Immature natural killer cell (primary cell): ENCODE results near the gene CPSF7. TPM values are rescaled to one million over a fixed set of nuclear protein-coding genes. Genes with fewer than 3 reads are reported as not detected.
A peak's percentile ranks its signal among the peaks of the same experiment; 100 is the strongest.
"Not testable (repeated sequence)": the region's sequence is repeated elsewhere in the genome, so short reads cannot be mapped to it uniquely, and the experiment has no call there.

Experiments
- DNase-seq, 3 donors: peaks; one replicate each; pipeline ENCODE4 v3.0.0; 2022; ENCODE audit warnings: mixed read lengths in 1 of 3
- H3K27ac Mint-ChIP-seq, 6 donors: one replicate each; pipeline ENCODE4 v1.8.0; 2020; ENCODE audit warnings: mixed read lengths in 6 of 6, mild to moderate bottlenecking in 5 of 6, inconsistent platforms in 4 of 6, moderate library complexity in 3 of 6
- H3K27me3 Mint-ChIP-seq, 3 donors: one replicate each; pipeline ENCODE4 v1.8.0; 2020 to 2021; ENCODE audit warnings: low read depth in 3 of 3, mild to moderate bottlenecking in 3 of 3, mixed read lengths in 3 of 3, moderate library complexity in 3 of 3, inconsistent platforms in 1 of 3
- H3K36me3 Mint-ChIP-seq, 3 donors: one replicate each; pipeline ENCODE4 v1.8.0; 2020; ENCODE audit warnings: mixed read lengths in 3 of 3, inconsistent platforms in 2 of 3, mild to moderate bottlenecking in 2 of 3
- H3K4me1 Mint-ChIP-seq, 2 donors: one replicate each; pipeline ENCODE4 v1.8.0; 2020; ENCODE audit warnings: inconsistent platforms in 2 of 2, mild to moderate bottlenecking in 2 of 2, mixed read lengths in 2 of 2, moderate library complexity in 1 of 2
- H3K4me3 Mint-ChIP-seq, 5 donors: one replicate each; pipeline ENCODE4 v1.8.0; 2020; ENCODE audit warnings: mild to moderate bottlenecking in 5 of 5, mixed read lengths in 5 of 5, inconsistent platforms in 3 of 5, moderate library complexity in 3 of 5
- H3K9me3 Mint-ChIP-seq, 6 donors: one replicate each; pipeline ENCODE4 v1.8.0; 2020; ENCODE audit warnings: mild to moderate bottlenecking in 6 of 6, mixed read lengths in 6 of 6, inconsistent platforms in 4 of 6, moderate library complexity in 3 of 6
- polyA plus RNA-seq, 3 donors: library from polyadenylated mRNA; unstranded; fragments of 300-500 nt; fragmentation: Illumina TruSeq; gene quantifications; one replicate each; pipeline ENCODE4 v1.2.3, GENCODE V29; 2021

The CPSF7 gene
- polyA plus RNA-seq, 3 donors from 2014 or later, result 11.9 to 34.0 (median 14.8) TPM

- DNase-seq, result no peak
- H3K4me1 Mint-ChIP-seq, result peaks cover 0 to 14% of the 10 kb centered on the region in 2 donors
- H3K27me3 Mint-ChIP-seq, result peaks cover 0 to 2% (median 1%) of the 10 kb centered on the region in 3 donors
- no peak overlapping the region for H3K4me3 Mint-ChIP-seq
- no peaks in the 10 kb centered on the region for H3K9me3 Mint-ChIP-seq
- peak overlapping the region in 3 of 6 donors; percentile 34 to 62 (median 36) for H3K27ac Mint-ChIP-seq
- peaks cover 4 to 44% (median 12%) of the 10 kb centered on the region in 3 donors for H3K36me3 Mint-ChIP-seq
These were observed 28.6 kb downstream of the CPSF7 start for GRCh38 chr11:61401173-61401572.

DNA sequence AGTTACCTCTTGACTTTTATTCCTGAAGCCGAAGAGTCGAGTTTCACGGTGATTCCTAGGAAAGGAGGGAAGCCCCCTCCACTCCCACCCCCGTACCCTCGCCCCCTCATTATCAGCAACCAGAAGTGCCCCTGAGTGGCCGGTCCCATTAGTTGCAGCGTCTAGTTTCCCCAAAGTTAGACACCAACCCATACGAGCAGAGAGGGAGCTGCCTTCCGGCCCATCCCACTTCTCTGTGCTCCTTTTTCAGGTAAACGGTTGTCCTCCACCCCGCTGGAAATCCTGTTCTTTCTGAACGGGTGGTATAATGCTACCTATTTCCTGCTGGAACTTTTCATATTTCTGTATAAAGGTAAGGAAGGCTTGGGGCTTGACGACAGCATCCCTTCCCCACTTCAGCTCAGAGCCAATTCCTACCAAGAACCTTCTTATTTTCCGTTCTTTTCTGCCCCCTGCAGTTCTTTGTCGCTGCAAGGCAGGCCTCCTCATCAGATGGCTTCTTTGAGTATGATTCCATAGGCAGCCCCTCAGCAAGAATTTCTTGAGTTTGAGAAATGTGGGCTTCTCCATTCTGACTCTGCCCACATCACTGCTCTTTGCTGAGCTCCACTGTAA is 36.7 kb downstream of the CPSF7 start:
- Mint-ChIP-seq H3K36me3 (peaks cover 0 to 7% (median 6%) of the 10 kb centered on the region in 3 donors), H3K4me3 (peak overlapping the region; percentile 91 to 97 (median 94)), H3K27me3 (peaks cover 0 to 9% (median 1%) of the 10 kb centered on the region in 3 donors), H3K4me1 (peaks cover 25 to 28% of the 10 kb centered on the region in 2 donors), H3K27ac (peak overlapping the region; percentile 90 to 98 (median 97)), H3K9me3 (no peaks in the 10 kb centered on the region)
- DNase-seq, result peak in 1 of 3 donors; percentile 14

- peak overlapping the region in 3 of 5 donors; percentile 5 to 32 (median 24) for H3K4me3 Mint-ChIP-seq
- DNase-seq, result no peak
- peaks cover 28 to 35% of the 10 kb centered on the region in 2 donors for H3K4me1 Mint-ChIP-seq
- no peaks in the 10 kb centered on the region for H3K9me3 Mint-ChIP-seq
- H3K27ac Mint-ChIP-seq, result peak overlapping the region in 1 of 6 donors; percentile 5
- H3K27me3 Mint-ChIP-seq, result peaks cover 0 to 9% (median 1%) of the 10 kb centered on the region in 3 donors
- H3K36me3 Mint-ChIP-seq, result no peaks in the 10 kb centered on the region
These were observed 39.6 kb downstream of the CPSF7 start for GRCh38 chr11:61390161-61390560.

DNA sequence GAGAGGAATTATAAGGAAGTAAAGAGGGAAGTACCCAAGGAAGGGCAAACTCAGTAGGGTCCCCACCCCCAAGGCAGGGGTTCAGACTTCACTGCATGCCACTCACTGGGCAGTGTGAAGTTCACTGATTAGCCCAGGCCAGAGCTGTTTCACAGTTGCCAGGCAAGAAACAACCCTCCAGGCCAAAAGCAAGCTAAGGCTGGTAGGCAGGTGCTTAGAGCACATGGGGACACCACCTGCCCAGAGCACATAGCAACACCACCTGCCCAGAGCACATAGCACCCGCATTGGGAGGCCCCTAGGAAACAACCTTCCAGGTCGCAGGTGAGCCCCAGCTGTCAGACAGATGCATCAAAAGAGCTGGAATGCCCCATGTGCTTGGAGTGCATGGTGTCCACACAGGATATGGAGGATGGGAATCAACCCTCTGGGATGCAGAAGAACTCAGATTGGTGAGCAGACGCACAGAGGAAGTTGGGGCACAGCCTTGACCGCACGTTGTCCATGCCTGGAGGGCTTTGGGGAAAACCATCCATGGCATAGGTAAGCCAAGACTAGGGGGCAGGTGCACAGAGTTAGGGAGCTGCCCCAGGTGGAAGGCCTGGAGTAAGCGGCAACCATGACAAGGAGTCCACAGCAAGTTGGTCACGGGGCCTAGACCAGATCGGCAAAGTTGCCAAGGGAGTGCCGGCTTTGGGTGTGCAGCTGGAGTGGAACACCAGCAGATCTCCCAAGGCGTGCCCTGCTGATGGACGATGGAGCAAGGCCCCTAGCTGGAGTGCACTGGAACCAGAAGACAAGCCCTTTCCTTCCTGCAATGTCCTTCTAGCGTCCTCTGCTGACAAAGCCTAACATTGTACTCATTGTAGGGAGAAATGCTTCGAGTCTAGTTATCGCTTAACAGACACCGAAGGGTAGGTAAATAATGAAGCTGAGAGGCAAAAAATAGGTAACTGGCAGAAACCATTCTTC is 45.2 kb downstream of the CPSF7 start:
- Mint-ChIP-seq H3K36me3 (no peaks in the 10 kb centered on the region), H3K4me1 (peaks cover 3 to 7% of the 10 kb centered on the region in 2 donors), H3K27ac (no peak overlapping the region), H3K9me3 (no peaks in the 10 kb centered on the region), H3K27me3 (no peaks in the 10 kb centered on the region), H3K4me3 (no peak overlapping the region)
- no peak for DNase-seq

DNA sequence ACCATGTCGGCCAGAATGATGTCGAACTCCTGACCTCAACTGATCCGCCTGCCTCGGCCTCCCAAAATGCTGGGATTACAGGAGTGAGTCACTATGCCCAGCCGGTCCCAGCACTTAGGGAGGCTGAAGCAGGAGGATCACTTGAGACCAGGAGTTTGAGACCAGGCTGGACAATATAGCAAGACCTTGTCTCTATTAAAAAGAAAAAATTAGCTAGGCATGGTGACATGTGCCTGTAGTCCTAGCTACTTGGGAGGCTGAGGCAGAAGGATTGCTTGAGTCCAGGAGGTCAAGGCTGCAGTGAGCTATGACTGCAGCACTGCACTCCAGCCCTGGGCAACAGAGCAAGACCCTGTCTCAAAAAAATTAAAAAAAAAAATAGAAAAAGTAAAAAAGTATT is 45.9 kb downstream of the CPSF7 start:
- H3K4me1 Mint-ChIP-seq, H3K9me3 Mint-ChIP-seq, H3K4me3 Mint-ChIP-seq, DNase-seq, H3K27me3 Mint-ChIP-seq, H3K27ac Mint-ChIP-seq, H3K36me3 Mint-ChIP-seq: not testable (repeated sequence)

- DNase-seq, result no peak
- no peaks in the 10 kb centered on the region for H3K27me3 Mint-ChIP-seq
- peaks cover 3 to 7% of the 10 kb centered on the region in 2 donors for H3K4me1 Mint-ChIP-seq
- H3K36me3 Mint-ChIP-seq, result peaks cover 0 to 8% (median 7%) of the 10 kb centered on the region in 3 donors
- H3K4me3 Mint-ChIP-seq, result no peak overlapping the region
- H3K9me3 Mint-ChIP-seq, result no peaks in the 10 kb centered on the region
- no peak overlapping the region for H3K27ac Mint-ChIP-seq
These were observed 48.9 kb downstream of the CPSF7 start for GRCh38 chr11:61380884-61381283.

GRCh38 chr11:61378713-61379313 is 51.0 kb downstream of the CPSF7 start:
- Mint-ChIP-seq H3K4me3 (no peak overlapping the region), H3K27ac (no peak overlapping the region), H3K9me3 (no peaks in the 10 kb centered on the region), H3K27me3 (no peaks in the 10 kb centered on the region), H3K4me1 (no peaks in the 10 kb centered on the region), H3K36me3 (peaks cover 0 to 8% (median 7%) of the 10 kb centered on the region in 3 donors)
- DNase-seq, result no peak

GRCh38 chr11:61377461-61378160 is 52.2 kb downstream of the CPSF7 start:
- no peak for DNase-seq
- H3K9me3 Mint-ChIP-seq, result no peaks in the 10 kb centered on the region
- H3K36me3 Mint-ChIP-seq, result peaks cover 0 to 8% (median 7%) of the 10 kb centered on the region in 3 donors
- H3K4me1 Mint-ChIP-seq, result no peaks in the 10 kb centered on the region
- no peak overlapping the region for H3K4me3 Mint-ChIP-seq
- H3K27me3 Mint-ChIP-seq, result no peaks in the 10 kb centered on the region
- H3K27ac Mint-ChIP-seq, result no peak overlapping the region

DNA sequence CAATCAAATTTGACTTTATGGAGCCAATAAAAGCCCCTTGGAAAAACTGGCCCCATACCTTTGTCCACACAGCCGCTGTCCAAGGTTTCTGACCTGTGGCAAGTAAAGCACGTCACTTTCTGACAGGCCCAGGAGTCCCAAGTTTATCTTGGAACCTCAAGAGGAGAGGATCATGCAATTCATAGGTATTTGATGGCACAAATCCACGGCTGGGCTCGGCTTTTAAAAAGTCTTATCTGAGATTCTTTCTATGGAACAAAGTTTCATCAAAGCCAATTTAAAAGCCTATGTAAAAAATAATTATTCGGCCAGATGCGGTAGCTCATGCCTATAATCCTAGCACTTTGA is 54.0 kb downstream of the CPSF7 start:
- H3K27ac Mint-ChIP-seq, result no peak overlapping the region

DNA sequence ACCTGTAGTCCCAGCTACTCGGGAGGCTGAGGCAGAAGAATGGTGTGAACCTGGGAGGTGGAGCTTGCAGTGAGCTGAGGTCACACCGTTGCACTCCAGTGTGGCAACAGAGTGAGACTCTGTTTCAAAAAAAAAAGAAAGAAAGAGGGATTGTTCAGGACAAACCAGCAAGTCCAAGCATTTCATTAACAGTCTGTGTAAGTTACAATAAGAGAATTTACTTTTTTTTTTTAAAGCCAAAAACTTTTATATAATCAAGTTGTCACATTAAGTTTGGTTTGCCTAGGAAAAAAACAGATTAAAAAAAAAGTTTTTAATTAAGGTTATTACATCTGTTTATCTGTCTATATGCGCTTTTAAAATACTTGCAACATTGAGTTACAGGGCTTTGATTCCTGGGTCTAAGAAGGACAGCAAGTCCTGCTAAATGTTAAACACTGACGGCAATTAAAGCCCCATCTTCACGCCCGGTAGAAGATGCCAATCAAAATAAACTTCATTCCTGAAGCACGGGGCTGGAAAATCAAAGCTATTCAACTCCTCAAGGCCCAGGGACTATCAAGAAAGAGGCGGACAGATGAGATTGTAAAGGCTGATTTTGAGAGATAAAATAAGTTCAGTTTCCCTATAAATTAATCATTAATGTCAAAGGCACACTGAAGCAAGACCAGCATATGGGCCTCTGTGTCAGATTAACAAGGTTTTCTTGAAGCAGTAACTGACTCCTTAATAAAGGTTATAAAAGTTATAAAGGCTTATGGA is 56.9 kb downstream of the CPSF7 start:
- Mint-ChIP-seq H3K4me1 (peaks cover 0 to 1% of the 10 kb centered on the region in 2 donors), H3K27ac (no peak overlapping the region), H3K4me3 (no peak overlapping the region), H3K27me3 (peaks cover 0 to 1% (median 0%) of the 10 kb centered on the region in 3 donors), H3K36me3 (peaks cover 10 to 26% (median 16%) of the 10 kb centered on the region in 3 donors), H3K9me3 (no peaks in the 10 kb centered on the region)
- DNase-seq, result no peak

More for the DNA sequence above, 54.0 kb downstream of the CPSF7 start:
- Mint-ChIP-seq H3K27me3 (no peaks in the 10 kb centered on the region), H3K9me3 (no peaks in the 10 kb centered on the region), H3K4me3 (no peak overlapping the region), H3K4me1 (no peaks in the 10 kb centered on the region), H3K36me3 (peaks cover 4 to 8% (median 7%) of the 10 kb centered on the region in 3 donors)
- DNase-seq, result no peak

- DNase-seq, result no peak
- peak overlapping the region in 1 of 6 donors; percentile 29 for H3K27ac Mint-ChIP-seq
- H3K9me3 Mint-ChIP-seq, result no peaks in the 10 kb centered on the region
- H3K4me1 Mint-ChIP-seq, result peaks cover 0 to 1% of the 10 kb centered on the region in 2 donors
- peaks cover 0 to 1% (median 0%) of the 10 kb centered on the region in 3 donors for H3K27me3 Mint-ChIP-seq
- no peak overlapping the region for H3K4me3 Mint-ChIP-seq
- H3K36me3 Mint-ChIP-seq, result peaks cover 13 to 34% (median 17%) of the 10 kb centered on the region in 3 donors
These were observed 59.3 kb downstream of the CPSF7 start for GRCh38 chr11:61370349-61371005.
